Measurements from ENCODE around the gene HAL. TPM values are rescaled to one million over a fixed set of nuclear protein-coding genes. Genes with fewer than 3 reads are reported as not detected.

Gene HAL
- total and polyA plus RNA-seq, 2 of the 4 experiments (the other 2 are of a cell fraction), result under 0.01 to 0.02 TPM

DNA sequence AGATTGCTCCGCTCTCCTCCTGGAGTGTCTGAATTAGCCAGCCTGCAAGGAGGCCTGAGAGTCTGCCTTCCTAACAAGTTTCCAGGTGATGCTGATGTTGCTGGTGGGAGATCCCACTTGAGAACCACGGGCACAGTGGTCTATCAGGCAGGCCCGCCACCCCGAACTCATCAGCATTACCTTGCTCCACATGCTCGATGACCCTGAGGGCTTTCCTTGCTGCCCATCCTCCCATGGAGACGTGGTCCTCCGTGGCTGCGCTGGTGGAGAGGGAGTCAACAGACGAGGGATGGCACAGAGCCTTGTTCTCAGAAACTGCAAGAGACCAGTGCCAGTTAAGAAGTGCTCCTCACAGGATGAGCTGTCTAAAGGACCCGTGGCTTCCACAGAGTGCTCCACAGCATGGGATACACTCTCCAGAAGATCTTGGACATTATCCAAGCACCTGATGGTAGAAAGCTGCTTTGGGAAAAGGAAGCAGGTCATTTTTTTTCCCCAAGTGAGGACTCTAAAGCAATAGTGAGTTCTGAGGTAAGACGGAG lies 18.3 kb downstream of the HAL start:
- no peaks in the 10 kb centered on the region for H3K9me1 ChIP-seq (ENCODE audit: insufficient read depth, low read length)
- no peak overlapping the region for H3K4me3 ChIP-seq (ENCODE audit: insufficient read depth, low read depth, low read length)
- H3K56ac ChIP-seq (ENCODE audit: extremely low read depth, insufficient read depth, low read length), result no peak overlapping the region
- H4K5ac ChIP-seq (ENCODE audit: low read depth, low read length), result no peak overlapping the region
- no peaks in the 10 kb centered on the region for H3K36me3 ChIP-seq (ENCODE audit: control insufficient read depth, insufficient read depth, low read length)
- H3K9me3 ChIP-seq (ENCODE audit: control insufficient read depth, insufficient read depth, low read length), result no peaks in the 10 kb centered on the region
- H2BK5ac ChIP-seq (ENCODE audit: low read depth, low read length, poor library complexity, severe bottlenecking), result no peak overlapping the region
- H2BK15ac ChIP-seq (ENCODE audit: low read depth, low read length), result no peak overlapping the region
- H2AFZ ChIP-seq (replicated peaks; ENCODE audit: low read length, poor library complexity), result no peak overlapping the region
- H3K9ac ChIP-seq (ENCODE audit: low read depth, low read length), result no peak overlapping the region
- DNase-seq (no peak), ATAC-seq (ENCODE audit: low read depth) (no peak)
- H3K4me1 ChIP-seq (ENCODE audit: control insufficient read depth, insufficient read depth, low read length), result no peaks in the 10 kb centered on the region
- POLR2A ChIA-PET (ENCODE audit: unreplicated experiment), result no interaction called here
- no peaks in the 10 kb centered on the region for H4K20me1 ChIP-seq (ENCODE audit: insufficient read depth, low read length)
- in situ Hi-C loops (cut with MboI; ENCODE audit: low sequenced_read_pairs), result no loop called here
- no peak overlapping the region for H4K91ac ChIP-seq (ENCODE audit: insufficient read depth, low read depth, low read length)
- TF ChIP-seq RAD21 (IDR thresholded peaks at IDR 0.05; ENCODE audit: low read length), result no peak
- TF ChIP-seq BHLHE40 (IDR thresholded peaks at IDR 0.05; ENCODE audit: low read depth, low read length), result no peak
- TF ChIP-seq MAFK (IDR thresholded peaks at IDR 0.05; ENCODE audit: low read depth, low read length), result no peak
- TF ChIP-seq, protein P1, sequence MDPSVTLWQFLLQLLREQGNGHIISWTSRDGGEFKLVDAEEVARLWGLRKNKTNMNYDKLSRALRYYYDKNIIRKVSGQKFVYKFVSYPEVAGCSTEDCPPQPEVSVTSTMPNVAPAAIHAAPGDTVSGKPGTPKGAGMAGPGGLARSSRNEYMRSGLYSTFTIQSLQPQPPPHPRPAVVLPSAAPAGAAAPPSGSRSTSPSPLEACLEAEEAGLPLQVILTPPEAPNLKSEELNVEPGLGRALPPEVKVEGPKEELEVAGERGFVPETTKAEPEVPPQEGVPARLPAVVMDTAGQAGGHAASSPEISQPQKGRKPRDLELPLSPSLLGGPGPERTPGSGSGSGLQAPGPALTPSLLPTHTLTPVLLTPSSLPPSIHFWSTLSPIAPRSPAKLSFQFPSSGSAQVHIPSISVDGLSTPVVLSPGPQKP (IDR thresholded peaks at IDR 0.05; ENCODE audit: borderline replicate concordance, low read depth, low read length), result no peak
- no peak for TF ChIP-seq MXI1 (IDR thresholded peaks at IDR 0.05; ENCODE audit: borderline replicate concordance, low read depth, low read length)
- no peak for TF ChIP-seq RFX5 (IDR thresholded peaks at IDR 0.05; ENCODE audit: low read depth, low read length)
- no peak for TF ChIP-seq NFE2L2 (IDR thresholded peaks at IDR 0.05; ENCODE audit: low read depth, low read length)
- TF ChIP-seq CEBPB (IDR thresholded peaks at IDR 0.05; ENCODE audit: low read depth, low read length), result no peak
- TF ChIP-seq USF2 (IDR thresholded peaks at IDR 0.05; ENCODE audit: low read depth, low read length), result no peak
- TF ChIP-seq RCOR1 (IDR thresholded peaks at IDR 0.05; ENCODE audit: insufficient replicate concordance, low read length), result no peak
- no peak overlapping the region for H2BK20ac ChIP-seq (ENCODE audit: low read depth, low read length)
- no peak overlapping the region for H2AK5ac ChIP-seq (ENCODE audit: low read depth, low read length)
- no peaks in the 10 kb centered on the region for H3K79me1 ChIP-seq (ENCODE audit: low read depth in 1 of 2, low read length in 2 of 2)
- dilution Hi-C loops (cut with HindIII; ENCODE audit: low sequenced_read_pairs, unreplicated experiment), result no loop called here
- no peak overlapping the region for H3K4ac ChIP-seq (ENCODE audit: low read depth, low read length)
- intact Hi-C loops (cut with micrococcal nuclease), result no loop called here
- no peak overlapping the region for H3K23ac ChIP-seq (ENCODE audit: low read depth, low read length)
- H3K14ac ChIP-seq (replicated peaks; ENCODE audit: low read depth, low read length), result no peak overlapping the region
- no peak overlapping the region for H2AK9ac ChIP-seq (replicated peaks; ENCODE audit: low read depth, low read length, poor library complexity)
- H2BK120ac ChIP-seq (ENCODE audit: low read depth, low read length), result no peak overlapping the region
- H4K8ac ChIP-seq (ENCODE audit: low read depth in 2 of 2, low read length in 2 of 2), result no peak overlapping the region
- 96% methylated on average over 4 of the region's 11 CpGs; no CpG with 5 or more reads in 1 of the 2 experiments for WGBS, 2 experiments (ENCODE audit: extremely low coverage in 2 of 2, insufficient read length in 1 of 2)
- CTCF ChIA-PET, result no interaction called here
- H3K27me3 ChIP-seq (ENCODE audit: control insufficient read depth, insufficient read depth, low read length), result peaks cover 8% of the 10 kb centered on the region
- BruUV-seq (replicated peaks), result no TSS peak
- no peak overlapping the region for H3K4me2 ChIP-seq (ENCODE audit: low read depth, low read length)
- H3K27ac ChIP-seq (ENCODE audit: insufficient read depth, low read length), result no peak overlapping the region
- no peak overlapping the region for H3K18ac ChIP-seq (ENCODE audit: low read depth, low read length)
